ENCODE results near the gene EPC1.

- TF ChIP-seq CTCF (IDR thresholded peaks at IDR 0.05 in 4 of 5, conservative IDR thresholded peaks at IDR 0.05 in 1 of 5) (no peak), POLR2A (IDR thresholded peaks at IDR 0.05) (no peak)
Observed at GRCh38 chr10:32225976-32226375, 121.0 kb downstream of the EPC1 start.

All from gastrocnemius medialis (tissue), 4 donors.